Mammary epithelial cell (primary cell): ENCODE measurements around the gene RAE1.

ENCODE experiments used
- EZH2 ChIP-seq: IDR thresholded peaks from 2 replicates; pipeline ENCODE4 v1.6.1; 2012; ENCODE audit warnings: low read length, inconsistent platforms, borderline replicate concordance
- TF ChIP-seq, protein P1 (sequence below), 2 donors: IDR thresholded peaks in 1 of 2; conservative IDR thresholded peaks in 1 of 2; 2 replicates each; pipeline ENCODE4 v1.5.1; 2011 to 2012; ENCODE audit warnings: inconsistent platforms in 2 of 2, low read length in 2 of 2, mild to moderate bottlenecking in 2 of 2, control low read depth in 1 of 2, low read depth in 1 of 2; ENCODE audit not compliant: insufficient read depth in 1 of 2; ENCODE audit errors: extremely low read depth in 1 of 2

DNA sequence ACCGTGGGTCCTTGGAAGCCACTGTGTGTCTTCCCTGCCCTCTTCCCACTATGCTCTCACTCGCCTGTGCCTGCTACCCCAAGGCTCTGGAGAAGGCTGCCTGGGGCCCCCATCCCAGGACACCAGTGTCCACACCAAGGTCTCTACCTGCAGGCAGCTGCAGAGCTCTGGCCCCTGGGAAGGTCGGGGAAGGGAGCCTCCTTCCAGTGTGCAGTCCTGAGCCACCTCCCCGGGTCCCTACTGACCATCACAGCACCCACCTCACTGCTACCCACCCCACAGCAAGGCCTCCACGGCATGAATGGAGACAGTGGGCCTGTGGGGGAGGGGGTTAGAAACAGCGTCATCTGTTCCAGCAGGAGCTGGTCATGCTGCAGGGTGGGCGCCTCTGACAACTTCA is 75.8 kb downstream of the RAE1 start:
- TF ChIP-seq, protein P1, sequence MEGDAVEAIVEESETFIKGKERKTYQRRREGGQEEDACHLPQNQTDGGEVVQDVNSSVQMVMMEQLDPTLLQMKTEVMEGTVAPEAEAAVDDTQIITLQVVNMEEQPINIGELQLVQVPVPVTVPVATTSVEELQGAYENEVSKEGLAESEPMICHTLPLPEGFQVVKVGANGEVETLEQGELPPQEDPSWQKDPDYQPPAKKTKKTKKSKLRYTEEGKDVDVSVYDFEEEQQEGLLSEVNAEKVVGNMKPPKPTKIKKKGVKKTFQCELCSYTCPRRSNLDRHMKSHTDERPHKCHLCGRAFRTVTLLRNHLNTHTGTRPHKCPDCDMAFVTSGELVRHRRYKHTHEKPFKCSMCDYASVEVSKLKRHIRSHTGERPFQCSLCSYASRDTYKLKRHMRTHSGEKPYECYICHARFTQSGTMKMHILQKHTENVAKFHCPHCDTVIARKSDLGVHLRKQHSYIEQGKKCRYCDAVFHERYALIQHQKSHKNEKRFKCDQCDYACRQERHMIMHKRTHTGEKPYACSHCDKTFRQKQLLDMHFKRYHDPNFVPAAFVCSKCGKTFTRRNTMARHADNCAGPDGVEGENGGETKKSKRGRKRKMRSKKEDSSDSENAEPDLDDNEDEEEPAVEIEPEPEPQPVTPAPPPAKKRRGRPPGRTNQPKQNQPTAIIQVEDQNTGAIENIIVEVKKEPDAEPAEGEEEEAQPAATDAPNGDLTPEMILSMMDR (conservative IDR thresholded peaks at IDR 0.05 in 1 of 2, IDR thresholded peaks at IDR 0.05 in 1 of 2; ENCODE audit: extremely low read depth in 1 of 2, insufficient read depth in 1 of 2, low read depth in 1 of 2, low read length in 2 of 2) = no peak
- TF ChIP-seq EZH2 = no peak
